ENCODE results near the gene MEX3A.

MEX3A gene

GRCh38 chr1:156120318-156120717 lies 38.1 kb upstream of the MEX3A start:
- TF ChIP-seq, protein P1, sequence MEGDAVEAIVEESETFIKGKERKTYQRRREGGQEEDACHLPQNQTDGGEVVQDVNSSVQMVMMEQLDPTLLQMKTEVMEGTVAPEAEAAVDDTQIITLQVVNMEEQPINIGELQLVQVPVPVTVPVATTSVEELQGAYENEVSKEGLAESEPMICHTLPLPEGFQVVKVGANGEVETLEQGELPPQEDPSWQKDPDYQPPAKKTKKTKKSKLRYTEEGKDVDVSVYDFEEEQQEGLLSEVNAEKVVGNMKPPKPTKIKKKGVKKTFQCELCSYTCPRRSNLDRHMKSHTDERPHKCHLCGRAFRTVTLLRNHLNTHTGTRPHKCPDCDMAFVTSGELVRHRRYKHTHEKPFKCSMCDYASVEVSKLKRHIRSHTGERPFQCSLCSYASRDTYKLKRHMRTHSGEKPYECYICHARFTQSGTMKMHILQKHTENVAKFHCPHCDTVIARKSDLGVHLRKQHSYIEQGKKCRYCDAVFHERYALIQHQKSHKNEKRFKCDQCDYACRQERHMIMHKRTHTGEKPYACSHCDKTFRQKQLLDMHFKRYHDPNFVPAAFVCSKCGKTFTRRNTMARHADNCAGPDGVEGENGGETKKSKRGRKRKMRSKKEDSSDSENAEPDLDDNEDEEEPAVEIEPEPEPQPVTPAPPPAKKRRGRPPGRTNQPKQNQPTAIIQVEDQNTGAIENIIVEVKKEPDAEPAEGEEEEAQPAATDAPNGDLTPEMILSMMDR (IDR thresholded peaks at IDR 0.05) = no peak

DNA sequence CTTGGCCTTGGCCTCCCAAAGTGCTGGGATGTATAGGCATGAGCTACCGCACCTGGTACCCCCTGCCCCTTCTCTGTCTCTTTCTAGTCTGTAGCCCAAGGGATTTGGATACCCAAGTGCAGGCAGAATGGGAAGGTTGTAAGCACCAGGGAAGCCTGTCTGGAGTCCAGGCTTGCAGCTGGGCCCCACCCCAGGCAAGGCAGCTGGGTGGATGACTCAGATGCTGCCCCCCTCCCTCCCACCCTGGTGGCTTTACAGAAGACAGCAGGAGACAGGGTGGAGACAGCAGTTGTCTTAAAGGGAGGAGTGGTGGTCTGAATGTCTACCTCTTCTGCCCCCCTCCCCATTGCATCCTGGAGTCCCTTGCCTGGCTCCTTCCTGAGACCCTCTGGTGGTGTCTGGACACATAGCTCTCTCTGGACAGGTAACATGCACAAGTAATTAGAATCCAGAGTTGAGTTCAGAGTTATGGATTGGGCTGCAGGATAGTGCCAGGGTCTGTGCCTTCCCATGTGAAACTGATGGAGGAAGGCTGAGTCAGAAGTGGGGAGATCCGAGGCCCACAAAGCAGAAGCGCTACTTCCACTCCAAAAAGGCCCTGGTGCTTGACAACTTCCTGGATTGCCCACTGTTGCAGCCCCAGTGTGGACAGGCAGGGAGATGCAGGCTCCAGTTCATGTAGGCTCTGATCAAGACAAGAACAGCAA lies 37.4 kb upstream of the MEX3A start:
- TF ChIP-seq, protein P1 (IDR thresholded peaks at IDR 0.05) = no peak

- TF ChIP-seq, protein P1 (IDR thresholded peaks at IDR 0.05) = no peak
Measured at GRCh38 chr1:156118177-156118868, 36.1 kb upstream of the MEX3A start.

DNA sequence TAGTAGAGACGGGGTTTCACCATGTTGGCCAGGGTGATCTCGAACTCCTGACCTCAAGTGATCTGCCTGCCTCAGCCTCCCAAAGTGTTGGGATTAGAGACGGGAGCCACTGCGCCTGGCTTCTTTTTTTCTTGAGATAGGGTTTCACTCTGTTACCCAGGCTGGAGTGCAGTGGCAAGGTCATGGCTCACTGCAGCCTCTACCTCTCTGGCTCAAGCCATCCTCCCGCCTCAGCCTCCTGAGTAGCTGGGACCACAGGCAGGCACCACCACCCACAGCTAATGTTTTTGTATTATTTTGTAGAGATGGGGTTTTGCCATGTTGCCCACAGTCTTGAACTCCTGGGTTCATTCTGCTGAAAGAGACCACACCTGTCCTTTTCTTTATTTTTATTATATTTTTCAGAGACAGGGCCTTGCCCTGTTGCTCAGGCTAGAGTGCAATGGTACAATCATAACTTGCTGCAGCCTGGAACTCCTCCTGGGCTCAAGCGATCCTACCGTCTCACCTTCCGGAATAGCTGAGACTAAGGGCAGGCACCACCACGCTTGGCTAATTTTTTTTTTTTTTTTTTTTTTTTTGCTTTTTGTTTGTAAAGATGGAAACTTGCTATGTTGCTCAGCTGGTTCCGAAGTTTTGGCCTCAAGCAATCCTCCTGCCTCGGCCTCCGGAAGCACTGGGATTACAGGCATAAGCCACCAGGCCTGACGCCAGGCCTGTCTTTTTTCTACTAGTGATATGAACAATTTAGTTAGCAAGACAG lies 35.3 kb upstream of the MEX3A start:
- TF ChIP-seq, protein P1 (IDR thresholded peaks at IDR 0.05) = no peak

- TF ChIP-seq, protein P1 (IDR thresholded peaks at IDR 0.05) = no peak
Measured at GRCh38 chr1:156115514-156116374, 33.5 kb upstream of the MEX3A start.

DNA sequence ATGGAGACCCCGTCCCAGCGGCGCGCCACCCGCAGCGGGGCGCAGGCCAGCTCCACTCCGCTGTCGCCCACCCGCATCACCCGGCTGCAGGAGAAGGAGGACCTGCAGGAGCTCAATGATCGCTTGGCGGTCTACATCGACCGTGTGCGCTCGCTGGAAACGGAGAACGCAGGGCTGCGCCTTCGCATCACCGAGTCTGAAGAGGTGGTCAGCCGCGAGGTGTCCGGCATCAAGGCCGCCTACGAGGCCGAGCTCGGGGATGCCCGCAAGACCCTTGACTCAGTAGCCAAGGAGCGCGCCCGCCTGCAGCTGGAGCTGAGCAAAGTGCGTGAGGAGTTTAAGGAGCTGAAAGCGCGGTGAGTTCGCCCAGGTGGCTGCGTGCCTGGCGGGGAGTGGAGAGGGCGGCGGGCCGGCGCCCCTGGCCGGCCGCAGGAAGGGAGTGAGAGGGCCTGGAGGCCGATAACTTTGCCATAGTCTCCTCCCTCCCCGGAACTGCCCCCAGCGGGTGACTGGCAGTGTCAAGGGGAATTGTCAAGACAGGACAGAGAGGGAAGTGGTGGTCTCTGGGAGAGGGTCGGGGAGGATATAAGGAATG lies 32.8 kb upstream of the MEX3A start:
- TF ChIP-seq, protein P1 (IDR thresholded peaks at IDR 0.05) = no peak
